Measurements from ENCODE around the gene NAV2. TPM values are rescaled to one million over a fixed set of nuclear protein-coding genes. Genes with fewer than 3 reads are reported as not detected.

Gene NAV2
- total RNA-seq, 1 experiment from 2014 or later, result 63.5 TPM

DNA sequence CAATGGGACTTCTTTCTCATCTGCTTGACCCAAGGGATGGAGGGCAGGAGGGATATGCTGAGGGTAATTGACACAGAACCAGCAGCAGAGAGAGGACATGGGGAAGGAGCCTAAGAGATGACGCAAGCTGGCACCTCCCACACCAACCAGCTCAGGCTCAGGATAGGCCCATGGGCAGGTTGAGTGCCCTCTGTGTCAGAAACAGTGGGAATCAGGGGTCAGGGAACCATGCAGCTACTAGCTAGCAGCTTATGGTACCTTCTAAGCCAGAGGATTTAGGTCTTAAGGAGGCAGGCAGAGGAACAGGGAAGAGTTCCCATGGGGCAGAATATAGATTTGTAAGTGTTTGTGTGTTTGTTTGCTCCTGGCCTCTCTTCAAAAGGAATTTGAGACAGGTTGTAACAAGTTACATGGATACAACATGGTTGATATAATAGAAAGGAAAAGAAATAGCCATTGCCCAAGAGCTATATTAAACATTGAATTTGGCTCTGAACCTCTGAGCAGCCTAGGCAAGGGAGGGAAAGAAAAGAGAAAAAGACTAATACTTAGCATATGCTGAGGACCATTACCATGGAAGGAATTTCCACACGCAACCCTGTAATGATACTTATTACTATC lies 39.9 kb upstream of the NAV2 start:
- intact Hi-C loops (cut with micrococcal nuclease; ENCODE audit: unreplicated experiment), result no loop called here
- ChIA-PET POLR2A (no interaction called here), CTCF (no interaction called here)
- Histone ChIP-seq H3K36me3 (ENCODE audit: control insufficient read depth, insufficient read depth, low read length) (no peaks in the 10 kb centered on the region), H3K27me3 (replicated peaks; ENCODE audit: control insufficient read depth, insufficient read depth, low read length) (no peaks in the 10 kb centered on the region), H3K4me3 (ENCODE audit: low read depth, low read length) (no peak overlapping the region), H3K9me3 (no peaks in the 10 kb centered on the region), H3K4me1 (no peaks in the 10 kb centered on the region; the same call in 1 of the 2 replicates)
- no TSS peak for BruUV-seq (replicated peaks)
- no peak overlapping the region for H3K27ac Mint-ChIP-seq (ENCODE audit: unreplicated experiment)
- H3K27me3 Mint-ChIP-seq (ENCODE audit: insufficient read depth, unreplicated experiment), result peaks cover 2% of the 10 kb centered on the region
- no peaks in the 10 kb centered on the region for H3K9me3 Mint-ChIP-seq (ENCODE audit: unreplicated experiment)
- H3K4me1 Mint-ChIP-seq (ENCODE audit: low read depth, unreplicated experiment), result no peaks in the 10 kb centered on the region
- DNase-seq, result no peak
- H3K36me3 Mint-ChIP-seq (ENCODE audit: insufficient read depth, unreplicated experiment), result no peaks in the 10 kb centered on the region
- no peak overlapping the region for H3K4me3 Mint-ChIP-seq (ENCODE audit: unreplicated experiment)
- TF ChIP-seq, protein P1, sequence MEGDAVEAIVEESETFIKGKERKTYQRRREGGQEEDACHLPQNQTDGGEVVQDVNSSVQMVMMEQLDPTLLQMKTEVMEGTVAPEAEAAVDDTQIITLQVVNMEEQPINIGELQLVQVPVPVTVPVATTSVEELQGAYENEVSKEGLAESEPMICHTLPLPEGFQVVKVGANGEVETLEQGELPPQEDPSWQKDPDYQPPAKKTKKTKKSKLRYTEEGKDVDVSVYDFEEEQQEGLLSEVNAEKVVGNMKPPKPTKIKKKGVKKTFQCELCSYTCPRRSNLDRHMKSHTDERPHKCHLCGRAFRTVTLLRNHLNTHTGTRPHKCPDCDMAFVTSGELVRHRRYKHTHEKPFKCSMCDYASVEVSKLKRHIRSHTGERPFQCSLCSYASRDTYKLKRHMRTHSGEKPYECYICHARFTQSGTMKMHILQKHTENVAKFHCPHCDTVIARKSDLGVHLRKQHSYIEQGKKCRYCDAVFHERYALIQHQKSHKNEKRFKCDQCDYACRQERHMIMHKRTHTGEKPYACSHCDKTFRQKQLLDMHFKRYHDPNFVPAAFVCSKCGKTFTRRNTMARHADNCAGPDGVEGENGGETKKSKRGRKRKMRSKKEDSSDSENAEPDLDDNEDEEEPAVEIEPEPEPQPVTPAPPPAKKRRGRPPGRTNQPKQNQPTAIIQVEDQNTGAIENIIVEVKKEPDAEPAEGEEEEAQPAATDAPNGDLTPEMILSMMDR (IDR thresholded peaks at IDR 0.05; ENCODE audit: insufficient read depth in 1 of 2, low read depth in 1 of 2, low read length in 1 of 2, severe bottlenecking in 1 of 2, unreplicated experiment in 1 of 2), result no peak

DNA sequence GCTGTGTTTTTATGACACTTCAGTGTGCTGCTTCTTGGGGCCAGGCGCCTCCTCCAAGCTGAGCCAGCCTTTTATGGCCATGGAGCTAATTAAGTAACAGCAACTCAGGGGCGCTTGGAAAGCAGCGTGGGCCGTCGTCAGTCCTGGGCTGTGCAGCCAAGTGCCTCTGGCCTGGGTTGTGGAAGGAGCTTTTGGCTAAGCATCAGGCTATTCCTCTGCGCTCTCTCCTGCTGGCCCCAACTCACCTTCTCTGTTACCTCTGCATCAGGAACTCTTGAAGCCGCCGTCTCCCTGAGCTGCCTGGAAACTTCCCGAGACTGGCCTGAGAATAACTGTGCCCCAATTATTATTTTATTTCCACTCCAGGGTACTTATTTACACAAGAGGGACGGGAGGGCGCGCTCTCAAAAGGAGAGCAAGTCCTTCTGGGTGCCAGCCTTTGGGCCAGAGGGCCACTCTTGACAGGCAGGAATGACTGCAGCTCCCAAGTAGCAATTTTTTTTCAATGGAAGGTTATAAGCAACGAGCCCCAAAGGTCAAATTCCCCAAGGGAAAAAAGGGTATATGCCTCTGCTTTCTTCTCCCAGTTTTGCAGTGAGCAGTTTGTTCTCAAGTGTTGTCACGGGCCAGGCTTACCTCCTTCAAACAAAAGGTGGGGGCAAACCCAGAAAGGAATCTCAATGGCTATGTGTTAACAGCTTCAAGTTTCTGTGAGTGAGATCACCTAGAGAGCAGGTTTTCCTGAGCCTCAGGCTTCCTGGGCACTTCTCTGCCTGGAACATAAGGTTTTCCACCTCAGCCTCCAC lies 38.5 kb upstream of the NAV2 start:
- Histone ChIP-seq H3K27me3 (replicated peaks; ENCODE audit: control insufficient read depth, insufficient read depth, low read length) (no peaks in the 10 kb centered on the region), H3K4me1 (no peaks in the 10 kb centered on the region; the same call in 1 of the 2 replicates), H3K4me3 (ENCODE audit: low read depth, low read length) (no peak overlapping the region), H3K36me3 (ENCODE audit: control insufficient read depth, insufficient read depth, low read length) (no peaks in the 10 kb centered on the region), H3K9me3 (no peaks in the 10 kb centered on the region)
- POLR2A ChIA-PET, result no interaction called here
- Mint-ChIP-seq H3K27me3 (ENCODE audit: insufficient read depth, unreplicated experiment) (peaks cover 2% of the 10 kb centered on the region), H3K27ac (ENCODE audit: unreplicated experiment) (no peak overlapping the region), H3K4me1 (ENCODE audit: low read depth, unreplicated experiment) (no peaks in the 10 kb centered on the region), H3K9me3 (ENCODE audit: unreplicated experiment) (no peaks in the 10 kb centered on the region), H3K4me3 (ENCODE audit: unreplicated experiment) (no peak overlapping the region), H3K36me3 (ENCODE audit: insufficient read depth, unreplicated experiment) (no peaks in the 10 kb centered on the region)
- BruUV-seq (replicated peaks), result no TSS peak
- peak in 1 of 2 experiments; percentile 10 for DNase-seq
- CTCF ChIA-PET, result no interaction called here
- TF ChIP-seq, protein P1 (IDR thresholded peaks at IDR 0.05; ENCODE audit: insufficient read depth in 1 of 2, low read depth in 1 of 2, low read length in 1 of 2, severe bottlenecking in 1 of 2, unreplicated experiment in 1 of 2), result no peak
- intact Hi-C loops (cut with micrococcal nuclease; ENCODE audit: unreplicated experiment), result no loop called here

DNA sequence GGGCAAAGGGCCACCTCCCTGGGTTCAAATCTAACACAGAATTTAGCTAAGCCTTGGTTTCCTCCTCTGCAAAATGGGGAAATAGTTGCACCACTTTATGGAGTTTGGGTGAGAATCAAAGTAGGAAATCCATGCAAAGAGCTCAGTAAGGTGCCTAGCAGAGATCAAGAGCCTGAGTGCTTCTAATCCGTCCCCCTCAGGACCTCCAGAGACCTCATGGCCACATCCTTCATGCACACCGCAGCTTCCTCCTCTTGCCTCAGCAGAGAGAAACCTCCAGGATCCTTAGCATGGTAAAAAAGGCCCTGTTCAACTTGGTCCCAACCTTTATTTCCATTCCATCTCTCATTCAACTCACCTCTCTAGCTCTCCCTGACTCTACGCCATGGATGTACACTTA lies 37.8 kb upstream of the NAV2 start:
- H3K36me3 Mint-ChIP-seq (ENCODE audit: insufficient read depth, unreplicated experiment), result no peaks in the 10 kb centered on the region
- H3K4me1 Mint-ChIP-seq (ENCODE audit: low read depth, unreplicated experiment), result no peaks in the 10 kb centered on the region
- intact Hi-C loops (cut with micrococcal nuclease; ENCODE audit: unreplicated experiment), result no loop called here
- TF ChIP-seq, protein P1 (IDR thresholded peaks at IDR 0.05; ENCODE audit: insufficient read depth in 1 of 2, low read depth in 1 of 2, low read length in 1 of 2, severe bottlenecking in 1 of 2, unreplicated experiment in 1 of 2), result no peak
- no peak overlapping the region for H3K4me3 Mint-ChIP-seq (ENCODE audit: unreplicated experiment)
- CTCF ChIA-PET, result no interaction called here
- H3K27me3 ChIP-seq (replicated peaks; ENCODE audit: control insufficient read depth, insufficient read depth, low read length), result no peaks in the 10 kb centered on the region
- no peak overlapping the region for H3K27ac Mint-ChIP-seq (ENCODE audit: unreplicated experiment)
- H3K27me3 Mint-ChIP-seq (ENCODE audit: insufficient read depth, unreplicated experiment), result peaks cover 8% of the 10 kb centered on the region
- no peaks in the 10 kb centered on the region for H3K9me3 ChIP-seq
- BruUV-seq (replicated peaks), result no TSS peak
- no peaks in the 10 kb centered on the region; the same call in 1 of the 2 replicates for H3K4me1 ChIP-seq
- no peak for DNase-seq
- no peak overlapping the region for H3K4me3 ChIP-seq (ENCODE audit: low read depth, low read length)
- POLR2A ChIA-PET, result no interaction called here
- no peaks in the 10 kb centered on the region for H3K36me3 ChIP-seq (ENCODE audit: control insufficient read depth, insufficient read depth, low read length)
- H3K9me3 Mint-ChIP-seq (ENCODE audit: unreplicated experiment), result no peaks in the 10 kb centered on the region
